Right atrium auricular region (tissue), 2 donors: ENCODE results near the gene PRKCZ. TPM values are rescaled to one million over a fixed set of nuclear protein-coding genes. Genes with fewer than 3 reads are reported as not detected.

Source experiments
- DNase-seq: peaks from one replicate; pipeline ENCODE4 v3.0.0-alpha.2; 2019; ENCODE audit warnings: low spot score
- H3K27ac ChIP-seq, 2 donors: fragments of 200-600 bp; sonication (generic); 1 replicate in 1 of 2; 2 replicates in 1 of 2; pipeline ENCODE4 v1.5.1; 2016 to 2019
- H3K27me3 ChIP-seq, 2 donors: fragments of 200-600 bp; sonication (generic); one replicate each; pipeline versions ENCODE4 v1.5.1 to v1.6.0; 2017 to 2019
- H3K36me3 ChIP-seq: fragments of 200-600 bp; sonication (generic); one replicate; pipeline ENCODE4 v1.5.1; 2016
- H3K4me1 ChIP-seq, 2 donors: fragments of 200-600 bp; sonication (generic); one replicate each; pipeline versions ENCODE4 v1.5.1 to v1.6.0; 2017 to 2019
- H3K4me3 ChIP-seq, 2 donors: fragments of 200-600 bp; sonication (generic); 1 replicate in 1 of 2; 2 replicates in 1 of 2; pipeline ENCODE4 v1.5.1; 2017 to 2019; ENCODE audit warnings: mild to moderate bottlenecking in 1 of 2, moderate library complexity in 1 of 2
- H3K9me3 ChIP-seq, 2 donors: fragments of 200-600 bp; sonication (generic); one replicate each; pipeline ENCODE4 v1.5.1; 2019
- total RNA-seq, 2 donors: library from RNA; depleted of rRNA; stranded (reverse); fragments of >200 nt; gene quantifications; one replicate each; pipeline ENCODE4 v1.1.0, GENCODE V29; 2016
- TF ChIP-seq, protein P1 (sequence below), 2 donors: fragments of 200-600 bp; sonication (generic); IDR thresholded peaks; one replicate each; pipeline ENCODE4 v1.5.1; 2019; ENCODE audit warnings: antibody characterized with exemption in 2 of 2

The PRKCZ gene
- total RNA-seq, 2 donors from 2014 or later, result 15.3 to 16.4 TPM

DNA sequence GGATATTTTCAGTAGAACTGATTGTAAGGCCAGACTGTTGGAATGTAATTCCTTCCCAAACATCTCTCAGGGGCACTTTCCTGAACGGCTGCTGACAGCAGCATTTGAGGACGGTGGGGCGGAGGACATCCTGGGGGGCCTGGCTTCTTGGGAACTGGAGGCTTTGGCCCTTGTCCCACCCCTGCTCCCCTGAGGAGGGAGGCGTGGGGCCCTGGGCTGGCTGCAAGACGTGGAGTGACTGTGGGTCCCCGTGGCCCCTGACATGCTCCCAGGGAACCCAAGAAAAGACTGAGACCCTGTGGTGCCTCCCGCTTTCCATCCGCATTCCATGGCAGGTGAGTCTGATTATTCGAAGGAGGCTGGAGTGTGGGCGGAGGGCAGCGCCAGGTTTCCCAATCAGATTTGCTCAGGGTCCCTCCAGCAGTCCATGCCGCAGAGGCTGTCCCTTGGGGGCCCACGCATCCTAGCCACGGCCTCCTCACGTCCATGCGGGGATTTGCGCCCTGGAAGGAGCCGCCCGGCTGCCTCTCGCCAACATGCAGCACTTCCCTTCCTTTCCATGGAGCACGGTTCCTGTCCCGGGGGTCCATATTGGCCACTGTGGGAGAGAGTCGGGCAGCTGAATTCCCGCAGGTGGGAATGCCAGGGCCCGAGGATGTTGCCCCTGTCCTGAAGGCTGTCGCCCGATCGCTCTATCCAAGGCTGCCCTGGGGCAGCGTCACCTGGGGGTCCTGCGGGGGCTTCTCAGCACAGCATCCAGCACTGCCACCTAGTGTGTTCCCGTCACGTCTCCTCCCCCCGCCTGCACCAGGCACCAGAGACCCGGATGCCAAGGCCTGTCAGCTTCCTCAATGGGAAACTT lies 75.4 kb downstream of the PRKCZ start:
- Histone ChIP-seq H3K27me3 (no peaks in the 10 kb centered on the region), H3K4me3 (no peak overlapping the region), H3K36me3 (no peaks in the 10 kb centered on the region), H3K9me3 (no peaks in the 10 kb centered on the region), H3K4me1 (peaks cover 0 to 20% of the 10 kb centered on the region in 2 donors), H3K27ac (no peak overlapping the region)
- TF ChIP-seq, protein P1, sequence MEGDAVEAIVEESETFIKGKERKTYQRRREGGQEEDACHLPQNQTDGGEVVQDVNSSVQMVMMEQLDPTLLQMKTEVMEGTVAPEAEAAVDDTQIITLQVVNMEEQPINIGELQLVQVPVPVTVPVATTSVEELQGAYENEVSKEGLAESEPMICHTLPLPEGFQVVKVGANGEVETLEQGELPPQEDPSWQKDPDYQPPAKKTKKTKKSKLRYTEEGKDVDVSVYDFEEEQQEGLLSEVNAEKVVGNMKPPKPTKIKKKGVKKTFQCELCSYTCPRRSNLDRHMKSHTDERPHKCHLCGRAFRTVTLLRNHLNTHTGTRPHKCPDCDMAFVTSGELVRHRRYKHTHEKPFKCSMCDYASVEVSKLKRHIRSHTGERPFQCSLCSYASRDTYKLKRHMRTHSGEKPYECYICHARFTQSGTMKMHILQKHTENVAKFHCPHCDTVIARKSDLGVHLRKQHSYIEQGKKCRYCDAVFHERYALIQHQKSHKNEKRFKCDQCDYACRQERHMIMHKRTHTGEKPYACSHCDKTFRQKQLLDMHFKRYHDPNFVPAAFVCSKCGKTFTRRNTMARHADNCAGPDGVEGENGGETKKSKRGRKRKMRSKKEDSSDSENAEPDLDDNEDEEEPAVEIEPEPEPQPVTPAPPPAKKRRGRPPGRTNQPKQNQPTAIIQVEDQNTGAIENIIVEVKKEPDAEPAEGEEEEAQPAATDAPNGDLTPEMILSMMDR (IDR thresholded peaks at IDR 0.05), result no peak
- no peak for DNase-seq

DNA sequence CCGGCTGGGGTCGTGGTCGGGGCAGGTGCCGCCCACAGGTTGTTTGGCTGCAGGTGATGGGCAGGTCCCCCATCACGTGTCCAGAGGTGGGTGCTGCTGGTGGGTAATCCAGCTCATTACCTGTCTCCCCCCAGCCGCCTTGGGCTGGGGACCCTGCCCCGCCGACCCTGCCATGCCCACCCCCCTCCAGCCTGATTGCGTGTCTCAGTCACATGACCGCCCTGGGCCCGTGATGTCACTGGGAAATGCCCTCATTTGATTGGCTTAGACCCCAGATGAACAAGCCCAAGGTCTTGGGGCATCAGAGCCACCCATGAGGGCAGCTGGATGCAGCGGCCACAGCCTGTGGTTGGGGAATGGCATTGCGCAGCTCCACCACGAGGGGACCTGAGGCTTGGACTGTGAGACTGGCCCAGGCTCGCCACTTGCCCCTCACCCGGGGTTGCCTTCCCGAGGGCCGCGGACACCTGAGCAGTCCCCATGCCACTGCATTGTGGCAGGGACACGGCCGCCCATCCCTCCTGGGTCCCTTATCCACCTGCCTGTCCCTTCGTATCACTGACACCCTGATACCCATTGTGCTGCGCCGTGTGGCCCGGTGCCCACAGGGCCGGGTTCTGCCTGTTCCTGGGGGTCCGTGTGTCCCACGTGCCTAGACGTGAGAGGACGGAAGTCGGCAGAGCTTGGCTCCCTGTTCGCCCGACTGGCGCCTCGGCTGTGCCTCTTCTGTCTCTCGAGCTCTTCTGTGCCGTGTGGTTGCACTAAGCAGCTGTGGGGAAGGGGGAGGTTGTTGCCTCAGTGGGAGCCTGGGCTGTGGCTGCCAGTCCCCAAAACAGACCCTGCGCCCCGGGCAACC lies 76.3 kb downstream of the PRKCZ start:
- Histone ChIP-seq H3K27me3 (no peaks in the 10 kb centered on the region), H3K4me1 (peaks cover 0 to 20% of the 10 kb centered on the region in 2 donors), H3K9me3 (no peaks in the 10 kb centered on the region), H3K36me3 (no peaks in the 10 kb centered on the region), H3K4me3 (peak overlapping the region in 1 of 2 donors; percentile 6), H3K27ac (no peak overlapping the region)
- DNase-seq, result no peak
- TF ChIP-seq, protein P1 (IDR thresholded peaks at IDR 0.05), result no peak

GRCh38 chr1:2127187-2128145 lies 77.3 kb downstream of the PRKCZ start:
- no peak overlapping the region for H3K27ac ChIP-seq

DNA sequence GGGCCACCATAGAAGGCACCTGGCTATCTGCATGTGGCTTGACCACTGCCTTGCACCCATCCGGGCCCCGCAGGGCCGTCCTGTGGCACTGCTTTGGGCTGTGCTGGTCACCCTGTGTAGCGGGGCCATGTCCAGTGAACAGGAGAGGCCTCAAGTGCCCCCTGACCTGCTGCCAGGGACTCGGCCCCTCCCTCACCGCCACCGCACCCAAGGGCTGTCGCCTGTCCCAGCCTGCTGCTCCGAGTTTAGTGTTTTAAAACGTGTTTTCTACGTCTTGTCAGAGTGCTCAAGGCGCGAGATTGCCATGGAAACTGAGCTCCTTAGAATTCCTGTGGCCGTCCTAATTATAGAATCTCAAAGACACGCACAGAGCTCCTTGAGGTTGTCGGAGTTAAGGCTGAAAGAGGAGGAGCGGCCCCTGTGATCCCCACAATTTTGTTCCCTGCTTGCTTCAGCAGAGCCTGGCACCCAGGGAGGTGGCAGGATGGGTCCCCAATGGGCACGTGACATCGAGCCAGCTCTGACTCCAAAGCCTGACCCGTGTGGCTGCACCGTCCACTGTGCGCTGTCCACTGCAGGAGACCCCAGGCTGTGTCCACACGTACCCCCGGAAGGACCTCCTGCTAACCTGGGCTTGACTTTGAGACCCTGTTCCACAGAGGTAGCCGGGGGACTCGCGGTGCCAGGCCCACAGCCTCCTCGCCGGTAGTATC lies 78.1 kb downstream of the PRKCZ start:
- Histone ChIP-seq H3K4me1 (peaks cover 0 to 29% of the 10 kb centered on the region in 2 donors), H3K36me3 (no peaks in the 10 kb centered on the region), H3K27me3 (no peaks in the 10 kb centered on the region), H3K4me3 (no peak overlapping the region), H3K27ac (no peak overlapping the region), H3K9me3 (no peaks in the 10 kb centered on the region)
- TF ChIP-seq, protein P1 (IDR thresholded peaks at IDR 0.05), result no peak
- DNase-seq, result no peak

More at GRCh38 chr1:2127187-2128145, 77.3 kb downstream of the PRKCZ start:
- no peaks in the 10 kb centered on the region for H3K36me3 ChIP-seq
- DNase-seq, result no peak
- H3K9me3 ChIP-seq, result no peaks in the 10 kb centered on the region
- H3K4me1 ChIP-seq, result peaks cover 0 to 25% of the 10 kb centered on the region in 2 donors
- TF ChIP-seq, protein P1 (IDR thresholded peaks at IDR 0.05), result no peak
- peak overlapping the region in 1 of 2 donors; percentile 6 for H3K4me3 ChIP-seq
- H3K27me3 ChIP-seq, result no peaks in the 10 kb centered on the region
